Measurements from ENCODE around the gene GPR34. TPM values are rescaled to one million over a fixed set of nuclear protein-coding genes. Genes with fewer than 3 reads are reported as not detected.
"Not testable (repeated sequence)": the region's sequence is repeated elsewhere in the genome, so short reads cannot be mapped to it uniquely, and the experiment has no call there.

The GPR34 gene
- total RNA-seq, 3 donors from 2014 or later, result 0.38 to 0.69 (median 0.38) TPM

DNA sequence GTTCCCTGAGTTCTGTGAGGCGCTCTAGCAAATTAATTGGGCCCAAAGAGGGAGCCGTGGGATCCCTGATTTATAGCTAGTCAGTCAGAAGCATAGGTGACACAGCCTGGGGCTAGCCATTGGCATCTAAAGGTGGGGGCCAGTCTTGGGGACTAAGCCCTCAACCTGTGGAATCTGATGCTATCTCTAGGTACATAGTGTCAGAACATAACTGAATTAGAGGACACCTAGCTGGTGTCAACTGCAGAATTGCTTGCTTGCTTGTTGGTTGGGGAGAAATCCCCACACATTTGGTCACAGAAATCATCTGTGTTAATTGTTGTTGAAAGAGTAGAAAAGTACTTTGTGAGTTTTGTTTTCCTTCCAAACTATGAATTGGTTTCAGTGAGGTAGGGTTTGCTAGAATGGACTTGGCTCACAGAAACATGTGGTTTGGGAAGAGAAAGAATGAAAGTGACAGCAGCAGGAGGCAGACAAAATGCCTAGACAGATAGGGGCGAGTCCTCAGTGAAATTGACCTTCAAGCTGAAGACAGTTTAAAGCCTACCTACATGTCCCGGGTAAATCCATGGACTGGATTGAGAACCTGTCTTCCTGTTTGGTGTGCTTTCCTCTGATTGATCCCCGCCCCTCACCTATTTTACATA, 22.4 kb downstream of the GPR34 start:
- no peak for DNase-seq
- H3K4me3 Mint-ChIP-seq, result no peak overlapping the region
- H3K27me3 Mint-ChIP-seq (ENCODE audit: low read depth), result no peaks in the 10 kb centered on the region
- H3K36me3 Mint-ChIP-seq (ENCODE audit: insufficient read depth), result peaks cover 11% of the 10 kb centered on the region
- H3K4me1 Mint-ChIP-seq (ENCODE audit: low read depth), result peaks cover 24% of the 10 kb centered on the region
- peak in 1 of 2 donors; percentile 52 for ATAC-seq
- no peaks in the 10 kb centered on the region for H3K9me3 Mint-ChIP-seq

DNA sequence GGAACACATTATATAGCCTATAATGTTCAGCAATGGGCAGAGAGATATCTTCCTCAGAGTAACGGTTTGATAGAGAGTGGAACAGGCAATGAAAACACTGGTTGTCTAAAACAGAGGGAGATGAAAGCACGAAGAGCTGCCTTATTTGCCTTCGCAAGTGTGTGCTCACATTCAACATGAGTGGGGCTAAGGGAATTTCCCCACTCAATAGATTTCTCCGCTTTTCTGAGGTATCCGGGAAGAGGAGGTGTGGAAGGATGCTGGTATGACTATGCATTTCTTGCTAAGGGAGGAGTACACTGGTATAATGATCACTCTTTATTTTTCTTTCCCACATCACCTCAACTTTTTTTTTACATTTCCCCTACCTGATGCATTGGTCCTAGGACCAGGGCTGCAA, 27.4 kb downstream of the GPR34 start:
- peaks cover 23% of the 10 kb centered on the region for H3K36me3 Mint-ChIP-seq (ENCODE audit: insufficient read depth)
- H3K4me1 Mint-ChIP-seq (ENCODE audit: low read depth), result peaks cover 29% of the 10 kb centered on the region
- H3K9me3 Mint-ChIP-seq, result peaks cover 4% of the 10 kb centered on the region
- no peaks in the 10 kb centered on the region for H3K27me3 Mint-ChIP-seq (ENCODE audit: low read depth)
- ATAC-seq (peak in 1 of 2 donors; percentile 47), DNase-seq (no peak)
- no peak overlapping the region for H3K4me3 Mint-ChIP-seq

DNA sequence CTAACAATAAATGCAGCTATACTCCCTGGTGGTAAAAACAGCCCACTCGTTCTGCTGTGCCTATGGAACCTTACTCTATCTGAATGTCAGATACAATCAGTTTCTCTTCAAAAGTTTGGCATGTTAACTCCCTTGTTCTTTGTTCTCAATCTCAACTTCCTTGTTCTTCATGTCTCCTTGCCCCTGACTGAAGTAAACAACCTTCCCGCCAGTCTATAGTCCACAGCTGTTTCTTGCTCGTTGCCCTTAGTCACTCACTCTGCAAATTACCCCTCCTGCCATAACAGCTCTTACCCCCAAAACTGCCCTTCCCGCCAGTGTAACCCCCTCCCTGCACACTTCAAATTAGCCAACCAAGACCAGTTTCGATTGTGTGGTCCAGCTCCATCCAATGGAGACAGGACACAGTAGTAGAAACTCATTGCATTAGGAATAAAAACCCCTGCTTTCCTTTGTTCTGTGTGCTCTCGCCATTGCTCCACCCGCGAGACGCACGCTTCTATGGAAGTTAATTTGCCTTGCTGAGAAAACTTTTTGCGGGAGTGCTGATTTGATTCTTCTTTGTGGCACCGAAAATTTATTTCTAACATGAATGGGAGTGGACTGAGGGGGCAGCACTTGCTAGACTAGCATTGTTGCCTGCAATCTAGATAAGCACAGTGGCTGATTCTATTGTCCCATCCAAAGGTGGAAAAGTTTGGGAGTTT, 28.1 kb downstream of the GPR34 start:
- Mint-ChIP-seq H3K9me3 (peaks cover 4% of the 10 kb centered on the region), H3K27me3 (ENCODE audit: low read depth) (no peaks in the 10 kb centered on the region), H3K4me3 (no peak overlapping the region), H3K36me3 (ENCODE audit: insufficient read depth) (peaks cover 25% of the 10 kb centered on the region), H3K4me1 (ENCODE audit: low read depth) (peaks cover 34% of the 10 kb centered on the region)
- DNase-seq, result no peak
- ATAC-seq, result no peak

DNA sequence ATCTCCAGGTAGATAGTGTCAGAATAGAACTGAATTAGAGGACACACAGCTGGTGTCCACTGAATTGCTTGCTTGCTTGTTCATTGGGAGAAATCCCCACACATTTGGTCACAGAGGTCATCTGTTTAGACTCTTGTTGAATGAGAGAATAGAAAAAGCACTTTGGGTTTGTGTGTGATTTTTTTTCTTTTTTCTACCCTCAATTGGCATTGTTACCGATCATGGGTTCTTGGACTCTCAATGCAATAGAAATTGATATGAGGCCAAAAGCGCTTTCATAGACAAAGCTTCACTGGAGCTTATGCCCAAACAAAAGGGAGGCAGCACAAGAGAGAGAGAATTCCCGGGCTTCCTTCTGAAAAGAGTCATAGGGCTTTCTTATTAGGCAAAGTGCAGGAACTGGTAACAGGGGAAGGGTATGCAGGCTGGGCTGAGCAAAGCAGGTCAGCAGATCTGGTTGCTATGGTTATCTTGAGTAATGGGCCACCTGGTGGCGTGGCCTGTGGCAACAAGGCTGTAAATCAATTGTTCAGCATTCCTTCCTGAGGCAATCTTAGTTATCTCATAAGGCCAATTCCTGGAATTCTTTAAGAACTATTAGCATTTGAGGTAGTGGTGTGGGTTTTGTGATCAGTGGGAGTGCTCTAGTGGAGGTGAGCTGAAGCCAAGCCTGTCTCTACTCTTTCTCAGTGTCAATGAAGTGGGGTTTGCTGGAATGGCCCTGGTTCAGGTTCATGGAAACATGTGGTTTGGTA, 29.9 kb downstream of the GPR34 start:
- Mint-ChIP-seq H3K4me3 (no peak overlapping the region), H3K27me3 (ENCODE audit: low read depth) (no peaks in the 10 kb centered on the region), H3K36me3 (ENCODE audit: insufficient read depth) (peaks cover 27% of the 10 kb centered on the region), H3K9me3 (peaks cover 4% of the 10 kb centered on the region), H3K4me1 (ENCODE audit: low read depth) (peaks cover 45% of the 10 kb centered on the region)
- no peak for DNase-seq
- no peak for ATAC-seq

DNA sequence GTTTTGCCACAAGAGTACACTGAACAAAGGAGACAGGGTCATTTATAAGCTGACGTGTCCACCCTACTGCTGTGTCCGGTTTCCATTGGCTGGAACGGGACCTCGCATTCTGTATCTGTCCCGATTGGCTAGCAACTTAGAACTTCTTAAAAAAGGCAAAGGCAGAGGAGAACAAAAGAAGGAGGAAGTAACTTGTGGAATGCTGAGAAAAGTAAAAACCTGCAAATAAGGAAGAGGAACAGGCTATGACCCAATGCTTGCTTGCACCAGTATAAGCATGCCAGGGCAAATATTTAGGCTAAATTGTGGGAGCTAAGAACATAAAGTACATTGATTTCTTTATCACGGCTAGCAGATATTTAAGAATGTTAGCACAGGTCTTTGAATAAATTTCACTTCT, 30.8 kb downstream of the GPR34 start:
- Mint-ChIP-seq H3K4me1 (ENCODE audit: low read depth) (peaks cover 50% of the 10 kb centered on the region), H3K36me3 (ENCODE audit: insufficient read depth) (peaks cover 25% of the 10 kb centered on the region)
- not testable (repeated sequence) for H3K4me3 Mint-ChIP-seq; DNase-seq; ATAC-seq; H3K27me3 Mint-ChIP-seq (ENCODE audit: low read depth); H3K9me3 Mint-ChIP-seq

DNA sequence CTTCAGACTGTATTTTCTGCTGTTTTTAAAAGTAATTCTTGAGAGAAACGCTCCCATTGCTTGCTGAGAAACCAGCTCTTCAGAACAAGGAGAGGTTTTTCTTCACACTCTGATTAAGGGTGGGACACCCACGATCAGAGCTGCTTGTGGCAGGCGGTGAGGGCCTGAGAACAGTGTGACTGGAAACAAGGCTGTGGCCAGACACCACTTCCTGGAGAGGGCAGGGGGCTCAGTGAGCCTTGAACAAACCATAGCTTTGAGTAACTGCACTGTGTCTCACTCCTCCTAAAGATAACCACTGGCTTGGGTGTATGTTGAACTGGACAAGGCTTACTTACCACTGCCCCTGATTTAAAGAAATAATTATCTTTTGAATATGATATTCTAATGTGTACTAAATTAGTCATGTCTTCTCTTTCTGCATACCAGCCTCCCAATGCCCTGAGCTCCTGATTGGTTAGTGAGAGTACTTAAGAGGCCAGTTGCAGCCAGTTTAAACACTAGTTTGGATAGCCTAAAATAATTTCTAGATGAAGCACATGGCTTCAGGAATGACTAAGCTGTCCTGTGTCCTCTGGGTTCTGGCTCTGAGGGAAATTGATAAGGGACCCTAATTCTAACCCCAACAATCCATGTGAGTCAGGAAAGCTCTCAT, 31.5 kb downstream of the GPR34 start:
- Mint-ChIP-seq H3K36me3 (ENCODE audit: insufficient read depth) (peaks cover 25% of the 10 kb centered on the region), H3K4me1 (ENCODE audit: low read depth) (peaks cover 50% of the 10 kb centered on the region), H3K9me3 (peaks cover 4% of the 10 kb centered on the region), H3K27me3 (ENCODE audit: low read depth) (no peaks in the 10 kb centered on the region), H3K4me3 (no peak overlapping the region)
- ATAC-seq (peak; percentile 65 to 76), DNase-seq (peak; percentile 21)

DNA sequence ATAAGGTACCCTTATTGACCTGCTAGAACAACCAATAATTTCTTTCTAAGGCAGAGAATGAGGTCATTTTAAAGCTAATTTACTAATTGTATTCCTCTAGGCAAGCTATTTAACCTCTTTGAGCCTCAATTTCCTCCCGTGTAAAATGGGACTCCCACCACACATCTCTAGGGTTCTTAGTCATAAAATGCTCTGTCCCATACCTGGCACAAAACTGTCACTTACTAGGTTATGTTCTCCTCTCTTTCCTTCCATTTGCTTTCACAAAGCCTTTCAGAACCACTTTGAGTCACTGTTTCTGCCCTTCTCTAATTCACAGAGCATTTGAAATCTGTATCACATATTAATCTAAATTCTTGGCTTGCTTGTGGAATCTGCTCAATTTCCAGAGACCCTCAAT, 32.8 kb downstream of the GPR34 start:
- peaks cover 4% of the 10 kb centered on the region for H3K9me3 Mint-ChIP-seq
- H3K4me1 Mint-ChIP-seq (ENCODE audit: low read depth), result peaks cover 43% of the 10 kb centered on the region
- peaks cover 25% of the 10 kb centered on the region for H3K36me3 Mint-ChIP-seq (ENCODE audit: insufficient read depth)
- peak in 1 of 2 donors; percentile 43 for ATAC-seq
- H3K4me3 Mint-ChIP-seq, result no peak overlapping the region
- H3K27me3 Mint-ChIP-seq (ENCODE audit: low read depth), result no peaks in the 10 kb centered on the region
- DNase-seq, result no peak

DNA sequence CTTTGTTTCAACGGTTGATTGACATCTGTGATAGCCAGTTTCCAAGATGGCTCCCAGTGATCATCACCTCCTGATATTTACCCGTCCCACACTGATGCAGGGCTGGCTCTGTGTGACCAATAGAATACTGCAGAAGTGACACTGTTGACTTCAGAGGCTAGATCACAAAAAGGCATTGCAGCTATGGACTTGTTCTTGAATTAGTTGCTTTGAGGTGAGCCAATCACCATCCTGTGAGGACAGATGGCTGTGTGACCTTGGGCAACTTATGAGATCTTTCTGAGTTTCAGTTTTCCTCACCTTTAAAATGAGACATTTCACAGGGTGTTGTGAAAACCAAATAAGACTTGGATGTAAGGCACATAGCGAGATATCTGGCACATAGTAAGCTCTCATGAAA, 33.4 kb downstream of the GPR34 start:
- peaks cover 20% of the 10 kb centered on the region for H3K36me3 Mint-ChIP-seq (ENCODE audit: insufficient read depth)
- no peak overlapping the region for H3K4me3 Mint-ChIP-seq
- no peak for ATAC-seq

DNA sequence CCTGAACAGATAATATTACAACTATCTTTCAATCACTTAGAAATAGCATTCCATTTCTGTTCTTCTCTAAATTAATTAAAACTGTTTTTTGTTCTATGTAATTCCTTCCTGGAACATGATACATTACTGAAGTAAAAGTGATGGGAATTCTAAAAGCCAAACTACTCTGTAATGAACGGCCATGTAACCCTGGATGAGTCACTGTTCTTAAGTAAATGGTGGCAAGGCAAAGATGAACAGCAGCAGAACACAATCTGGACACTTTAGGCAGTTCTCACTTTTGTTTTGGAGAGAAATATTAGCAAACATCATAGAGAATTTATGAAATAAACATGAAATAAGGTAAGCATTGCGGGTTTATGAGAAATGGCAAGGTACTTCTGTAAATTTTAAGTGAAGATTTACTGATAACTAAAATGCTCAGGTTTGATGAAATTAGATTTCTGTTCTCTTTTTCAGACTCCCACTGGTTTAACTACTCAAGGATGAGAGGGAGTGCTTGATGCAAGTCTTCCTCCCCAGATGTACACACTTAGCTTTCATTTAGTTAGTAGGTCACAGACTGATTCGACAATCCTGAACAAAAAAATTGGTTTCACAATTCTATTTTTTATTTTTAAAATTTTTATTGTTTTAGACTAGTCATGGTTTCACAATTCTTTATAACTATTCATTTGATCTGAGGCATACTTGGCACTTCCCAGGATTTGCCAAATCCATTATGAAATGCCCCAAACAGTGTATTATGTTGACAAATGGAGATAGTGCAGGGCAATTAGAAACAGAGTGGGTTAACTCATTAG, 34.2 kb downstream of the GPR34 start:
- H3K4me3 Mint-ChIP-seq, result no peak overlapping the region
- DNase-seq, result no peak
- ATAC-seq, result no peak
- peaks cover 4% of the 10 kb centered on the region for H3K9me3 Mint-ChIP-seq
- H3K36me3 Mint-ChIP-seq (ENCODE audit: insufficient read depth), result peaks cover 19% of the 10 kb centered on the region
- peaks cover 38% of the 10 kb centered on the region for H3K4me1 Mint-ChIP-seq (ENCODE audit: low read depth)
- no peaks in the 10 kb centered on the region for H3K27me3 Mint-ChIP-seq (ENCODE audit: low read depth)

More for the DNA sequence above, 33.4 kb downstream of the GPR34 start:
- peaks cover 4% of the 10 kb centered on the region for H3K9me3 Mint-ChIP-seq
- no peaks in the 10 kb centered on the region for H3K27me3 Mint-ChIP-seq (ENCODE audit: low read depth)
- no peak for DNase-seq
- H3K4me1 Mint-ChIP-seq (ENCODE audit: low read depth), result peaks cover 37% of the 10 kb centered on the region

DNA sequence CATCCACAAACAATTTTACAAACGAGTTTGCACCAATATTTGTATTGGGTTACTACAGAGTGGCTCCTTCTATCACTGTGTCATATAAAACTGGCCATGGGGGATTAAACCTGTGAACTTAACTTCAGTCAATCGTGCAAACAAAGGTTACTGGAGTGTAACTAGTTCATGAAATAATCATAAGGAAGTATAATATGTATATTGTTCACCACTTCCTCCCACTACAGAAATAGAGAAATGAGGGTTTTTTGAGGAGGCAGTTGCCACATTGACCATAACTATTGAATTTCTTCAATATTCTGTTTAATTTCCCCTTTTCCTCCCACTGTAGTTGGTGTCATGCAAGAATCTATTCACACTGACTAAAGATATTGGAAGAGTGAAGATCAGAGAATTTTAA, 35.1 kb downstream of the GPR34 start, which contains the start of gene GPR82:
Gene GPR82, plus strand, starts transcription at position 356 of the 400 bp plus-strand sequence. CDS start 2,846 bp downstream, outside the sequence.
- Mint-ChIP-seq H3K9me3 (peaks cover 4% of the 10 kb centered on the region), H3K4me1 (ENCODE audit: low read depth) (peaks cover 37% of the 10 kb centered on the region), H3K4me3 (no peak within 1 kb of the TSS), H3K36me3 (ENCODE audit: insufficient read depth) (peaks cover 19% of the 10 kb centered on the region), H3K27me3 (ENCODE audit: low read depth) (no peaks in the 10 kb centered on the region)
- DNase-seq (no peak), ATAC-seq (no peak)

DNA sequence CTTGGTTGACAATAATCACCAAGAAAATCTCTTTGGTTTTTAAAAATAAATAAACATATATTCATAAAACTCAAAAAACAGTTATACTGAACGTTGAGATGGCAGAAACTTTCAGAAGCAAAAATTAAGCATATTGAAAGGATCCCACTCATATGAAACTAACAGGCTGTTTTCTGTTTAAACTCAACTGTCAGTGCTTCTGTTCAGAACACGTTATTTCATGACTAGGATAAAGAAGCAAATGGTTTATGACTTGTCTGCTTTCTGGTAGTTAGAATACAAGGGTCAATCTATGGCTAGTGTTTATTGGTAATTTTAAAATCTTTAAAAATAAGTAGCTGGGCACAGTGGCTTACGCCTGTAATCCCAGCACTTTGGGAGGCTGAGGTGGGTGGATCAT, 39.4 kb downstream of the GPR34 start:
- Mint-ChIP-seq H3K4me1 (ENCODE audit: low read depth) (peaks cover 12% of the 10 kb centered on the region), H3K9me3 (no peaks in the 10 kb centered on the region), H3K4me3 (no peak overlapping the region), H3K27me3 (ENCODE audit: low read depth) (no peaks in the 10 kb centered on the region), H3K36me3 (ENCODE audit: insufficient read depth) (peaks cover 4% of the 10 kb centered on the region)
- DNase-seq (no peak), ATAC-seq (peak in 1 of 2 donors; percentile 58)

DNA sequence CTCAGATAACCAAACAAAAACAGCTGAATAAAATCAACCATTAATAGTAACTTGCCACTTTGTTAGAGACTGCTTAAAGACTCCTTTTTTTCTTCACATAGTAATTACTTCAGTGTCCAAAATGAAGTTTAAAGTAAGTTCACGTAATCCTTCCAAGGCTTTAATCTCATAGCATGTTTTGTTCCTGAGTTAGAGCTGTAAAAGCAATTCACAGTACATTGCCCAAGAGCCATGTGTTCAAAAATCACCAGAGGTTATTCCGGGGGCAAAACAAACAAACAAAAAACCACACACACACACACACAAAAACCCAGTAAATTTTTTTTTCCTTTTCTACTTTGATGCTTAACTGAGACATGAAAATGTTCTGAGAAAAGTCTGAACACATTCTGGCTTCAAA, 41.3 kb downstream of the GPR34 start:
- H3K4me1 Mint-ChIP-seq (ENCODE audit: low read depth), result peaks cover 15% of the 10 kb centered on the region
- no peak for DNase-seq
- H3K4me3 Mint-ChIP-seq, result no peak overlapping the region
- ATAC-seq, result no peak
- H3K36me3 Mint-ChIP-seq (ENCODE audit: insufficient read depth), result peaks cover 4% of the 10 kb centered on the region
- H3K9me3 Mint-ChIP-seq, result no peaks in the 10 kb centered on the region
- H3K27me3 Mint-ChIP-seq (ENCODE audit: low read depth), result no peaks in the 10 kb centered on the region

DNA sequence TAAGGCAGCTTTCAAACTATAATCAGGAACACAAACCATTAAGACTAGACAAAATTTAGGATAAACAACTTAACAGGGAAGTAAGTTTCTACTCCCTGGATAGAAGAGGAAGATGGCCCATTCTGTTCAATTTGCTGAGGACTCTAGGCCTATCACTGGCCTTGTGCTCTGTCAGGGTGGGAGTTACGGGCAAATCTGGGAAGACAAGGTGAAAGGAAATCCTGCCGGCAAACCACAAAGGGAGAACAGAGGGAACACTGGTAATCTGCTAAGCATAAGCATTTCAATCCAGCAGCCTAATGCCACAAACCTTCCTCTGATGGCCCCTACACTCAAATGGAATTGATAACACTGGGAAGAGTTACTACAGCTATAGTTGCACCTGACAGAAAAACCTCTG, 43.5 kb downstream of the GPR34 start:
- Mint-ChIP-seq H3K9me3 (no peaks in the 10 kb centered on the region), H3K27me3 (ENCODE audit: low read depth) (no peaks in the 10 kb centered on the region), H3K4me1 (ENCODE audit: low read depth) (peaks cover 24% of the 10 kb centered on the region), H3K36me3 (ENCODE audit: insufficient read depth) (peaks cover 8% of the 10 kb centered on the region), H3K4me3 (no peak overlapping the region)
- no peak for ATAC-seq
- DNase-seq, result no peak

Data from activated T-cell treated with anti-CD3 and anti-CD28 coated beads, Interleukin-2, amount 50 U/mL, for 4 hours (primary cell).